Measurements from ENCODE around the gene FBLN1. TPM values are rescaled to one million over a fixed set of nuclear protein-coding genes. Genes with fewer than 3 reads are reported as not detected.

Gene FBLN1
- total RNA-seq, 2 donors from 2014 or later = 92.8 to 354 TPM

DNA sequence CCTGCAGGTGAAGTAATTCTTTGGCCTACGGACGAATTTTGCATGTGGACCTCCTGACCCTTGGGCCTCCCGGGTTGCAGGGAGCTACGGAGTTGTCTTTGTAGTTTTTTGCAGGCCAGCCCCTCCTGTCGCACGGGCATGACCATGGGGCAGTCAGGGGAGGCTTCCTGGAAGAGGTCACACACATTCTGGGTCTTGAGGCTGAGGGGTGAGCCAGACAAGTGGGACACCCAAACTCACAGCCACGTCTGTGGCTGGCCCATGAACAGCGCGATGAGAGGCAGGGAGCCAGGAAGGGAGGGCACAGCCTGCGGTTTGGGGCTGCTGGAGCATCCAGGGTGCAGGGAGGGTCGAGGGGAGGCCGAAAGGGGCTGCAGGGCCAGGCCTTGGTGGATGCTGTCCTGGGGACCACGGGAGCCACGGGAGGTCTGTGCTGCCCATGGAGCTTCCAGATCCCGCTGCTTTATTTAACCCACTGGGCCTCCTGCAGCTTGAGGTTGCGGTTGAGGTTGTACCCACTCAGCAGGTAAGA is 78.9 kb downstream of the FBLN1 start:
- TF ChIP-seq, protein P1, sequence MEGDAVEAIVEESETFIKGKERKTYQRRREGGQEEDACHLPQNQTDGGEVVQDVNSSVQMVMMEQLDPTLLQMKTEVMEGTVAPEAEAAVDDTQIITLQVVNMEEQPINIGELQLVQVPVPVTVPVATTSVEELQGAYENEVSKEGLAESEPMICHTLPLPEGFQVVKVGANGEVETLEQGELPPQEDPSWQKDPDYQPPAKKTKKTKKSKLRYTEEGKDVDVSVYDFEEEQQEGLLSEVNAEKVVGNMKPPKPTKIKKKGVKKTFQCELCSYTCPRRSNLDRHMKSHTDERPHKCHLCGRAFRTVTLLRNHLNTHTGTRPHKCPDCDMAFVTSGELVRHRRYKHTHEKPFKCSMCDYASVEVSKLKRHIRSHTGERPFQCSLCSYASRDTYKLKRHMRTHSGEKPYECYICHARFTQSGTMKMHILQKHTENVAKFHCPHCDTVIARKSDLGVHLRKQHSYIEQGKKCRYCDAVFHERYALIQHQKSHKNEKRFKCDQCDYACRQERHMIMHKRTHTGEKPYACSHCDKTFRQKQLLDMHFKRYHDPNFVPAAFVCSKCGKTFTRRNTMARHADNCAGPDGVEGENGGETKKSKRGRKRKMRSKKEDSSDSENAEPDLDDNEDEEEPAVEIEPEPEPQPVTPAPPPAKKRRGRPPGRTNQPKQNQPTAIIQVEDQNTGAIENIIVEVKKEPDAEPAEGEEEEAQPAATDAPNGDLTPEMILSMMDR (IDR thresholded peaks at IDR 0.05) = no peak
- Histone ChIP-seq H3K27me3 (no peaks in the 10 kb centered on the region), H3K4me3 (no peak overlapping the region), H3K27ac (no peak overlapping the region), H3K9me3 (no peaks in the 10 kb centered on the region), H3K4me1 (no peaks in the 10 kb centered on the region), H3K36me3 (peaks cover 12% of the 10 kb centered on the region)
- DNase-seq (ENCODE audit: low spot score) = no peak

DNA sequence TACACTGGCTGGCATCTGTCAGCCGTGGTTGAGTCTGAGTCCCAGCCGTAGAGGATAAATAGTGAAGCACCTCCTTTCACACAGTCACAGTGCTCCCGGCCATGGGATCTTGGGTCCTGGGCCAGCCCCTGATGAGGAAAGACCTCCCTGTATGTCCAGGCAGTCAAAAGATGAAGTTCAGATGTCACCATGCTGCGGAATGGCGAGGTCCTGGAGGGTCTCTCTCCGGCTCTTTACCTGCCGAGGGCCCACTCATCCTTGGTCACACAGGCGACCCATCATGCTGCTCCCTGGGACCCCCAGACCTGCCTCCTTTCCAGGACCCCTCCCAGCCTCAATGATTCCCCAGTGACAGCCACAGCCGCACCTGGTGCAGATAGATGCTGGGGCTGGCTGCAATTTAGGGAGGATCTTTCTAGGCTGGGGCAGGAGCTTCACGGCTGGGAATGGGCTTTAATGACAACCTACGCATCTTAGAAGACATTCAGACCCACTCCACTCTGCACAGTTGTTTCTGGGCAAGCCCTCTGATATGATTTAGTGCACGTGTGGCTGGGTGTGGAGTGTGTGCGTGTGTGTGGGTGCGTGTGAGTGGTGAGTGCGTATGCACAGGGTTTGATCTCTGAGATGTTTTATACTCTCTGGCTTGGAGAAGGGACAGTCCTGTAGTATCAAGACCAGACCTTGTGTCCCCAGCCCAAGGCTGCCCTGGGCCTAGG is 79.7 kb downstream of the FBLN1 start:
- TF ChIP-seq, protein P1 (IDR thresholded peaks at IDR 0.05) = no peak
- Histone ChIP-seq H3K27me3 (no peaks in the 10 kb centered on the region), H3K4me1 (no peaks in the 10 kb centered on the region), H3K27ac (no peak overlapping the region), H3K4me3 (no peak overlapping the region), H3K36me3 (peaks cover 12% of the 10 kb centered on the region), H3K9me3 (no peaks in the 10 kb centered on the region)
- DNase-seq (ENCODE audit: low spot score) = no peak

DNA sequence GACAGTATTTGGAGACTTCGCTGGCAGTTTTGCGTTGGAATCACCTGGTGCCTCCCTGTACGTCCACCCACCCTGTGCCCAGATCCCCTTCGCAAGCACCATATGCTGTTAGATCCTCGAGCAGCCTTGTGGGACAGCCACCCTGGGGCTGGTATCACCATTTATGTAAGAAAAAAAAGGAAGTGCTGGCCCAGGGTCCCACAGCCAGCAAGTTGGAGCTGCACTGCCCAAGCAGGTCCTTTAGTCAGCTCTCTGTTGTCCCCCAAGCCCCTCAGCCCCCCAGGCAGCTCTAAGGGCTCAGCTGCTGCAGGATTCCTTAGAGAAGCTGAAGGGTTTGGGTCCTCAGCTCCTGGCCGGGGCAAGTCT is 80.3 kb downstream of the FBLN1 start:
- H3K36me3 ChIP-seq = peaks cover 12% of the 10 kb centered on the region
- no peaks in the 10 kb centered on the region for H3K9me3 ChIP-seq
- no peak overlapping the region for H3K27ac ChIP-seq
- TF ChIP-seq, protein P1 (IDR thresholded peaks at IDR 0.05) = no peak
- no peak for DNase-seq (ENCODE audit: low spot score)
- no peak overlapping the region for H3K4me3 ChIP-seq
- H3K27me3 ChIP-seq = no peaks in the 10 kb centered on the region
- H3K4me1 ChIP-seq = no peaks in the 10 kb centered on the region

DNA sequence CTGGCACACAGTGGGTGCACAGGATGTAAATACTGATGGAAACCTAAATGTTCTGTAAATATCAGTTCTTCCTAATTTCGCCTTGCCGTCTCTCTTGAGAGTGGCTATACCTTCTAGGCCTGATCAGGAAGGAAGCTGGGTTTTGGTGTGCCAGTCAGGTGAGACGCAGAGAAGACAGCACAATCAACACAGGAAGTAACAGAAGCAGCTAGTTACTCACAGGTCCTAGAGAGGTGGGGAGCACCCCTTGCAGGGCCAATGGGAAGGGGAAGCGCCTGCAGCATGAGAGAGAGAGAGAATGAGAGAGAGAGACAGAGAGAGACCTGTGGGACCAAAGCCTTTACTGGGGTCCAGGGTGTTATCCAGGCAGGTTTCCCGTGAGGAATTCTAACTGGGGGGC is 80.8 kb downstream of the FBLN1 start:
- no peak for DNase-seq (ENCODE audit: low spot score)
- TF ChIP-seq, protein P1 (IDR thresholded peaks at IDR 0.05) = no peak
- H3K4me3 ChIP-seq = no peak overlapping the region
- peaks cover 12% of the 10 kb centered on the region for H3K36me3 ChIP-seq
- H3K4me1 ChIP-seq = no peaks in the 10 kb centered on the region
- H3K27ac ChIP-seq = no peak overlapping the region
- no peaks in the 10 kb centered on the region for H3K27me3 ChIP-seq
- H3K9me3 ChIP-seq = no peaks in the 10 kb centered on the region

DNA sequence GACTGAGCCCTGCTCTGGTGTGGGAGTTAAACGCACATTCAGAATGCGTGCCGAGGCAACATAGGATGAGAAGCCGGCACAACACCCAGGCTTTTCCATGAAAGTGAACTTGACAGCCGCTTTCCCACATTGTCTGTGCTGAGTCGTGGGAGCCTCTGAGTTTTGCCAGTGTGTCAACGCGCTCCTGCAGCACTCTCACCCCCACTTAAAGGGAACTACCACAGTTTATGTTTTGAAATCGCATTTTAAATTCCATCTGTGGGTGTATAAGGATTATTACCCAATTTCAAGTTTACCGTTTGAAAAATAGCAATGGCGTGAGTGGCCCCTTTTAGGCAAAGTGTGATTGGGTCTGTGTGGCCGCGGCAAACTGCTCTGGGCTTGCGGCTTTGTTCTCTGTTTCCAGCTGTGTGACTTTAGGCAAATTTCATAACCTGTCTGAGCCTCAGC is 81.5 kb downstream of the FBLN1 start:
- Histone ChIP-seq H3K4me1 (no peaks in the 10 kb centered on the region), H3K4me3 (no peak overlapping the region), H3K27me3 (no peaks in the 10 kb centered on the region), H3K9me3 (no peaks in the 10 kb centered on the region), H3K27ac (no peak overlapping the region), H3K36me3 (peaks cover 9% of the 10 kb centered on the region)
- DNase-seq (ENCODE audit: low spot score) = no peak
- TF ChIP-seq, protein P1 (IDR thresholded peaks at IDR 0.05) = no peak

Measured in right atrium auricular region (tissue), 2 donors.